ENCODE measurements around the gene SLC25A38.

GRCh38 chr3:39414421-39414907 lies 31.3 kb downstream of the SLC25A38 start:
- TF ChIP-seq EZH2 (IDR thresholded peaks at IDR 0.05; ENCODE audit: low read length) = no peak
- TF ChIP-seq CTCF (optimal IDR thresholded peaks at IDR 0.05 in 1 of 3, IDR thresholded peaks at IDR 0.05 in 1 of 3, conservative IDR thresholded peaks at IDR 0.05 in 1 of 3; ENCODE audit: extremely low read depth in 1 of 3, insufficient read depth in 2 of 3, low read length in 3 of 3) = no peak
